ENCODE data around the gene RGS7. TPM values are rescaled to one million over a fixed set of nuclear protein-coding genes. Genes with fewer than 3 reads are reported as not detected.

Gene RGS7
- total RNA-seq, 1 experiment from 2014 or later, result 1.5 TPM

- H4K91ac ChIP-seq (ENCODE audit: insufficient read length, low read depth, low read length), result no peak overlapping the region
- H3K4ac ChIP-seq (ENCODE audit: low read depth, low read length), result no peak overlapping the region
- no peaks in the 10 kb centered on the region for H3K9me3 ChIP-seq (ENCODE audit: control insufficient read depth, low read depth, low read length)
- H3K9ac ChIP-seq (ENCODE audit: extremely low read depth, insufficient read length, low read length), result no peak overlapping the region
- no peak overlapping the region for H3K14ac ChIP-seq (ENCODE audit: insufficient read depth, low read length)
- H2BK12ac ChIP-seq (ENCODE audit: insufficient read length, low read depth, low read length), result no peak overlapping the region
- no peak overlapping the region for H3T11ph ChIP-seq (ENCODE audit: low read length)
- no peak overlapping the region for H3K23ac ChIP-seq (ENCODE audit: insufficient read length, low read depth, low read length)
- no peaks in the 10 kb centered on the region for H3K27me3 ChIP-seq (ENCODE audit: insufficient read depth, low read length)
- Mint-ChIP-seq H3K9me3 (peaks cover 2 to 7% of the 10 kb centered on the region in 2 experiments; a peak in 4 of 5 replicates), H3K27ac (no peak overlapping the region), H3K27me3 (ENCODE audit: low read depth) (no peaks in the 10 kb centered on the region), H3K4me3 (no peak overlapping the region), H3K36me3 (ENCODE audit: insufficient read depth in 1 of 3, low read depth in 3 of 3) (peaks cover 2% of the 10 kb centered on the region in 3 experiments; a peak in 6 of 7 replicates), H3K4me1 (no peaks in the 10 kb centered on the region)
- no peak overlapping the region for H2AFZ ChIP-seq (ENCODE audit: low read length)
- H3K79me2 ChIP-seq (ENCODE audit: insufficient read depth, low read length), result no peaks in the 10 kb centered on the region
- H2BK5ac ChIP-seq (ENCODE audit: insufficient read length, low read length), result no peak overlapping the region
- no peaks in the 10 kb centered on the region for H3K79me1 ChIP-seq (ENCODE audit: insufficient read depth, low read depth, low read length, poor library complexity, severe bottlenecking)
- H3K4me1 ChIP-seq (ENCODE audit: insufficient read depth, low read length), result no peaks in the 10 kb centered on the region
- H2BK20ac ChIP-seq (ENCODE audit: low read depth, low read length, poor library complexity, severe bottlenecking), result no peak overlapping the region
- no peak overlapping the region for H3K56ac ChIP-seq (ENCODE audit: insufficient read length, low read depth, low read length)
- no peak overlapping the region for H3K27ac ChIP-seq (ENCODE audit: insufficient read length, low read depth, low read length)
- no peak for DNase-seq
- no peak overlapping the region for H2AK5ac ChIP-seq (ENCODE audit: insufficient read length, low read length)
- no peak overlapping the region for H2BK120ac ChIP-seq (ENCODE audit: low read depth, low read length, poor library complexity, severe bottlenecking)
- WGBS (ENCODE audit: extremely low coverage, insufficient read length, low lambda C conversion rate), result no CpG with 5 or more reads among the region's 4 CpGs
- H4K20me1 ChIP-seq (ENCODE audit: control insufficient read depth, insufficient read depth, insufficient read length), result no peaks in the 10 kb centered on the region
- H2BK15ac ChIP-seq (ENCODE audit: low read depth, low read length), result no peak overlapping the region
- no peak overlapping the region for H4K5ac ChIP-seq (ENCODE audit: insufficient read length, low read depth, low read length)
- TF ChIP-seq, protein P1, sequence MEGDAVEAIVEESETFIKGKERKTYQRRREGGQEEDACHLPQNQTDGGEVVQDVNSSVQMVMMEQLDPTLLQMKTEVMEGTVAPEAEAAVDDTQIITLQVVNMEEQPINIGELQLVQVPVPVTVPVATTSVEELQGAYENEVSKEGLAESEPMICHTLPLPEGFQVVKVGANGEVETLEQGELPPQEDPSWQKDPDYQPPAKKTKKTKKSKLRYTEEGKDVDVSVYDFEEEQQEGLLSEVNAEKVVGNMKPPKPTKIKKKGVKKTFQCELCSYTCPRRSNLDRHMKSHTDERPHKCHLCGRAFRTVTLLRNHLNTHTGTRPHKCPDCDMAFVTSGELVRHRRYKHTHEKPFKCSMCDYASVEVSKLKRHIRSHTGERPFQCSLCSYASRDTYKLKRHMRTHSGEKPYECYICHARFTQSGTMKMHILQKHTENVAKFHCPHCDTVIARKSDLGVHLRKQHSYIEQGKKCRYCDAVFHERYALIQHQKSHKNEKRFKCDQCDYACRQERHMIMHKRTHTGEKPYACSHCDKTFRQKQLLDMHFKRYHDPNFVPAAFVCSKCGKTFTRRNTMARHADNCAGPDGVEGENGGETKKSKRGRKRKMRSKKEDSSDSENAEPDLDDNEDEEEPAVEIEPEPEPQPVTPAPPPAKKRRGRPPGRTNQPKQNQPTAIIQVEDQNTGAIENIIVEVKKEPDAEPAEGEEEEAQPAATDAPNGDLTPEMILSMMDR (conservative IDR thresholded peaks at IDR 0.05), result no peak
- no peaks in the 10 kb centered on the region for H3K23me2 ChIP-seq (ENCODE audit: insufficient read length, low read depth, low read length, poor library complexity, severe bottlenecking)
- no peak overlapping the region for H4K8ac ChIP-seq (replicated peaks; ENCODE audit: insufficient read length, low read depth, low read length)
- H3K18ac ChIP-seq (ENCODE audit: insufficient read length, low read depth, low read length), result no peak overlapping the region
- H3K4me2 ChIP-seq (ENCODE audit: insufficient read depth, insufficient read length, low read length), result no peak overlapping the region
Measured at GRCh38 chr1:240931031-240931430, 426.0 kb downstream of the RGS7 start.
